Peyer's patch (tissue), 4 donors: Measurements from ENCODE around the gene TECPR2.

ENCODE experiments used
- POLR2A ChIP-seq, 2 donors: fragments of 450-650 bp; IDR thresholded peaks; one replicate each; pipeline ENCODE4 v1.5.1; 2017; ENCODE audit warnings: antibody characterized with exemption in 2 of 2, mild to moderate bottlenecking in 2 of 2, moderate library complexity in 2 of 2
- TF ChIP-seq, protein P1 (sequence below), 6 experiments: fragments of 450-650 bp in 4 of 6; fragments of 200-600 bp in 2 of 6; sonication (generic) in 1 of 6; IDR thresholded peaks; one replicate each; pipeline ENCODE4 v1.5.1; 2017 to 2019; ENCODE audit warnings: antibody characterized with exemption in 6 of 6, mild to moderate bottlenecking in 3 of 6, moderate library complexity in 1 of 6

DNA sequence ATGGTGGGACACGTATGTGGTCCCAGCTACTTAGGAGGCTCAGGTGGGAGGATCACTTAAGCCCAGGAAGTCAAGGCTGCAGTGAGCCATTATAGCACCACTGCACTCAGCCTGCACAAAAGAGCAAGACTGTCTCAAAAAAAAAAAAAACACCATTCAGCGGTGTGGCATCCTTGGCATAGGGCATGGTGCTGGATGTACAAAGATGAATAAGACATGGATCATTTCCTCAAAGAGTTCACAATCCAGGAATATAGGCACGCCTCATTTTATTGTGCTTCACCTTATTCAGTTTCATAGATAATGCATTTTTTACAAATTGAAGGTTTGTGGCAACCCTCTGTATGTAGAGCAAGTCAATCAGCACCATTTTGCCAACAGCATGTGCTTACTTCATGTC lies 6.5 kb upstream of the TECPR2 start:
- TF ChIP-seq, protein P1, sequence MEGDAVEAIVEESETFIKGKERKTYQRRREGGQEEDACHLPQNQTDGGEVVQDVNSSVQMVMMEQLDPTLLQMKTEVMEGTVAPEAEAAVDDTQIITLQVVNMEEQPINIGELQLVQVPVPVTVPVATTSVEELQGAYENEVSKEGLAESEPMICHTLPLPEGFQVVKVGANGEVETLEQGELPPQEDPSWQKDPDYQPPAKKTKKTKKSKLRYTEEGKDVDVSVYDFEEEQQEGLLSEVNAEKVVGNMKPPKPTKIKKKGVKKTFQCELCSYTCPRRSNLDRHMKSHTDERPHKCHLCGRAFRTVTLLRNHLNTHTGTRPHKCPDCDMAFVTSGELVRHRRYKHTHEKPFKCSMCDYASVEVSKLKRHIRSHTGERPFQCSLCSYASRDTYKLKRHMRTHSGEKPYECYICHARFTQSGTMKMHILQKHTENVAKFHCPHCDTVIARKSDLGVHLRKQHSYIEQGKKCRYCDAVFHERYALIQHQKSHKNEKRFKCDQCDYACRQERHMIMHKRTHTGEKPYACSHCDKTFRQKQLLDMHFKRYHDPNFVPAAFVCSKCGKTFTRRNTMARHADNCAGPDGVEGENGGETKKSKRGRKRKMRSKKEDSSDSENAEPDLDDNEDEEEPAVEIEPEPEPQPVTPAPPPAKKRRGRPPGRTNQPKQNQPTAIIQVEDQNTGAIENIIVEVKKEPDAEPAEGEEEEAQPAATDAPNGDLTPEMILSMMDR (IDR thresholded peaks at IDR 0.05) = no peak
- no peak for TF ChIP-seq POLR2A (IDR thresholded peaks at IDR 0.05)
